H9 (cell line): ENCODE results near the gene NUCB2. TPM values are rescaled to one million over a fixed set of nuclear protein-coding genes. Genes with fewer than 3 reads are reported as not detected.

Experiments used
- DNase-seq: peaks from one replicate; pipeline ENCODE4 v3.0.0-alpha.2; 2017
- H2AFZ ChIP-seq: one replicate; pipeline ENCODE4 v1.6.1; 2013; ENCODE audit warnings: mild to moderate bottlenecking, low read length, control low read depth, moderate library complexity
- H2AK5ac ChIP-seq: 2 replicates; pipeline ENCODE4 v1.6.1; 2013; ENCODE audit warnings: low read length, control low read depth, mixed read lengths; ENCODE audit not compliant: insufficient read length
- H2BK120ac ChIP-seq: one replicate; pipeline ENCODE4 v1.6.1; 2013; ENCODE audit warnings: low read depth, mild to moderate bottlenecking, low read length, control low read depth, inconsistent platforms; ENCODE audit not compliant: poor library complexity, severe bottlenecking
- H2BK12ac ChIP-seq: 2 replicates; pipeline ENCODE4 v1.6.1; 2013; ENCODE audit warnings: low read length, control low read depth, mixed read lengths, low read depth; ENCODE audit not compliant: insufficient read length
- H2BK15ac ChIP-seq: 2 replicates; pipeline ENCODE4 v1.6.1; 2013; ENCODE audit warnings: low read depth, low read length, control low read depth
- H2BK20ac ChIP-seq: one replicate; pipeline ENCODE4 v1.6.1; 2013; ENCODE audit warnings: low read depth, mild to moderate bottlenecking, low read length, control low read depth, inconsistent platforms; ENCODE audit not compliant: poor library complexity, severe bottlenecking
- H2BK5ac ChIP-seq: 2 replicates; pipeline ENCODE4 v1.6.1; 2013; ENCODE audit warnings: low read length, control low read depth, mixed read lengths; ENCODE audit not compliant: insufficient read length
- H3K14ac ChIP-seq: 2 replicates; pipeline ENCODE4 v1.6.1; 2013; ENCODE audit warnings: low read length, control low read depth; ENCODE audit not compliant: insufficient read depth
- H3K18ac ChIP-seq: 2 replicates; pipeline ENCODE4 v1.6.1; 2013; ENCODE audit warnings: low read depth, mild to moderate bottlenecking, mixed read lengths, low read length, control low read depth; ENCODE audit not compliant: insufficient read length
- H3K23ac ChIP-seq: 2 replicates; pipeline ENCODE4 v1.6.1; 2013; ENCODE audit warnings: low read length, control low read depth, mixed read lengths, low read depth; ENCODE audit not compliant: insufficient read length
- H3K23me2 ChIP-seq: 2 replicates; pipeline ENCODE4 v1.6.1; 2013; ENCODE audit warnings: low read depth, mild to moderate bottlenecking, mixed read lengths, low read length, control low read depth; ENCODE audit not compliant: insufficient read length, poor library complexity, severe bottlenecking
- H3K27ac ChIP-seq: 2 replicates; pipeline ENCODE4 v1.5.1; 2013; ENCODE audit warnings: low read length, control low read depth, mixed read lengths, low read depth; ENCODE audit not compliant: insufficient read length
- H3K27me3 ChIP-seq: 2 replicates; pipeline ENCODE4 v1.6.1; 2013; ENCODE audit warnings: low read length, control low read depth, inconsistent platforms; ENCODE audit not compliant: insufficient read depth
- H3K4ac ChIP-seq: 2 replicates; pipeline ENCODE4 v1.6.1; 2013; ENCODE audit warnings: low read depth, mild to moderate bottlenecking, control low read depth, inconsistent platforms, low read length, moderate library complexity
- H3K4me1 ChIP-seq: 2 replicates; pipeline ENCODE4 v1.6.1; 2013; ENCODE audit warnings: low read length, control low read depth, inconsistent platforms; ENCODE audit not compliant: insufficient read depth
- H3K4me2 ChIP-seq: 2 replicates; pipeline ENCODE4 v1.6.1; 2013; ENCODE audit warnings: low read length, control low read depth, mixed read lengths; ENCODE audit not compliant: insufficient read length, insufficient read depth
- H3K56ac ChIP-seq: 2 replicates; pipeline ENCODE4 v1.6.1; 2013; ENCODE audit warnings: low read depth, mild to moderate bottlenecking, mixed read lengths, low read length, control low read depth; ENCODE audit not compliant: insufficient read length
- H3K79me1 ChIP-seq: 2 replicates; pipeline ENCODE4 v1.6.1; 2013; ENCODE audit warnings: low read depth, mild to moderate bottlenecking, moderate library complexity, low read length, control low read depth, inconsistent platforms; ENCODE audit not compliant: insufficient read depth, poor library complexity, severe bottlenecking
- H3K79me2 ChIP-seq: 2 replicates; pipeline ENCODE4 v1.6.1; 2013; ENCODE audit warnings: low read length, control low read depth, inconsistent platforms; ENCODE audit not compliant: insufficient read depth
- H3K9ac ChIP-seq: 2 replicates; pipeline ENCODE4 v1.6.1; 2013; ENCODE audit warnings: low read length, control low read depth, mixed read lengths; ENCODE audit not compliant: insufficient read length; ENCODE audit errors: extremely low read depth
- H3K9me3 ChIP-seq: one replicate; pipeline ENCODE4 v1.6.1; 2013; ENCODE audit warnings: low read depth, low read length, inconsistent platforms; ENCODE audit not compliant: control insufficient read depth
- H3T11ph ChIP-seq: one replicate; pipeline ENCODE4 v1.6.1; 2013; ENCODE audit warnings: mild to moderate bottlenecking, low read length, control low read depth, inconsistent platforms
- H4K20me1 ChIP-seq: one replicate; pipeline ENCODE4 v1.6.1; 2013; ENCODE audit not compliant: control insufficient read depth, insufficient read length, insufficient read depth
- H4K5ac ChIP-seq: 2 replicates; pipeline ENCODE4 v1.6.1; 2013; ENCODE audit warnings: low read depth, mild to moderate bottlenecking, mixed read lengths, low read length, control low read depth; ENCODE audit not compliant: insufficient read length
- H4K8ac ChIP-seq: replicated peaks from 2 replicates; pipeline ENCODE4 v1.6.1; 2013; ENCODE audit warnings: low read length, control low read depth, mixed read lengths, low read depth; ENCODE audit not compliant: insufficient read length
- H4K91ac ChIP-seq: 2 replicates; pipeline ENCODE4 v1.6.1; 2013; ENCODE audit warnings: low read depth, mild to moderate bottlenecking, moderate library complexity, mixed read lengths, low read length, control low read depth; ENCODE audit not compliant: insufficient read length
- H3K27ac Mint-ChIP-seq, 3 experiments: 2 replicates in 2 of 3; 3 replicates in 1 of 3; pipeline ENCODE4 v1.8.0; 2020 to 2021; ENCODE audit warnings: mixed read lengths in 3 of 3, mild to moderate bottlenecking in 1 of 3, moderate library complexity in 1 of 3
- H3K27me3 Mint-ChIP-seq: 2 replicates; pipeline ENCODE4 v1.8.0; 2021; ENCODE audit warnings: low read depth, mild to moderate bottlenecking, moderate library complexity, mixed read lengths
- H3K36me3 Mint-ChIP-seq, 3 experiments: 2 replicates in 2 of 3; 3 replicates in 1 of 3; pipeline ENCODE4 v1.8.0; 2020 to 2021; ENCODE audit warnings: low read depth in 3 of 3, mixed read lengths in 3 of 3; ENCODE audit not compliant: insufficient read depth in 1 of 3
- H3K4me1 Mint-ChIP-seq, 2 experiments: 2 replicates each; pipeline ENCODE4 v1.8.0; 2020; ENCODE audit warnings: mixed read lengths in 2 of 2
- H3K4me3 Mint-ChIP-seq, 2 experiments: 2 replicates in 1 of 2; 3 replicates in 1 of 2; pipeline ENCODE4 v1.8.0; 2020 to 2021; ENCODE audit warnings: mild to moderate bottlenecking in 2 of 2, mixed read lengths in 2 of 2, moderate library complexity in 1 of 2
- H3K9me3 Mint-ChIP-seq, 2 experiments: 2 replicates in 1 of 2; 3 replicates in 1 of 2; pipeline ENCODE4 v1.8.0; 2020; ENCODE audit warnings: mild to moderate bottlenecking in 2 of 2, mixed read lengths in 2 of 2, moderate library complexity in 1 of 2
- CTCF ChIP-seq: fragments of 200-600 bp; sonication (generic); conservative IDR thresholded peaks from 3 replicates; pipeline ENCODE4 v1.8.0; 2021; ENCODE audit warnings: antibody characterized with exemption, mild to moderate bottlenecking
- WGBS: extraction: QIAGEN DNeasy Blood & Tissue Kit; methylation state at CpG from one replicate; pipeline ENCODE4 v1.1.7; 2013; ENCODE audit warnings: missing lambda C conversion rate, low lambda C conversion rate, mixed read lengths; ENCODE audit not compliant: insufficient read length; ENCODE audit errors: extremely low coverage; 5-methylcytosine and 5-hydroxymethylcytosine counted together
- total RNA-seq: library from RNA; stranded (reverse); gene quantifications from 2 replicates; pipeline ENCODE4 v1.2.1, GENCODE V29; 2021

The NUCB2 gene
- total RNA-seq, 1 experiment from 2014 or later, result 29.1 TPM

GRCh38 chr11:17379383-17380180, 103.0 kb downstream of the NUCB2 start:
- Histone ChIP-seq H4K91ac (no peak overlapping the region), H3K4me2 (no peak overlapping the region), H2AK5ac (no peak overlapping the region), H4K8ac (no peak overlapping the region), H3K4ac (no peak overlapping the region), H2BK12ac (no peak overlapping the region), H3K56ac (no peak overlapping the region), H3K14ac (no peak overlapping the region), H3K79me2 (no peaks in the 10 kb centered on the region), H3K9ac (no peak overlapping the region), H2BK20ac (no peak overlapping the region), H3K23ac (no peak overlapping the region), H4K20me1 (no peaks in the 10 kb centered on the region), H2BK15ac (no peak overlapping the region), H2BK5ac (no peak overlapping the region), H3T11ph (no peak overlapping the region), H3K27me3 (no peaks in the 10 kb centered on the region), H3K4me1 (no peaks in the 10 kb centered on the region), H4K5ac (no peak overlapping the region), H2AFZ (no peak overlapping the region), H3K18ac (no peak overlapping the region), H3K79me1 (no peaks in the 10 kb centered on the region), H3K23me2 (no peaks in the 10 kb centered on the region), H2BK120ac (no peak overlapping the region), H3K27ac (no peak overlapping the region), H3K9me3 (peaks cover 19% of the 10 kb centered on the region)
- TF ChIP-seq CTCF, result no peak
- peaks cover 4 to 13% (median 8%) of the 10 kb centered on the region in 3 experiments for H3K36me3 Mint-ChIP-seq
- H3K27me3 Mint-ChIP-seq, result peaks cover 4% of the 10 kb centered on the region; the same call in 1 of the 2 replicates
- H3K4me1 Mint-ChIP-seq, result peaks cover 3 to 5% of the 10 kb centered on the region in 2 experiments; a peak in 3 of 4 replicates
- peaks cover 13 to 20% of the 10 kb centered on the region in 2 experiments; a peak in 4 of 5 replicates for H3K9me3 Mint-ChIP-seq
- H3K4me3 Mint-ChIP-seq, result no peak overlapping the region
- H3K27ac Mint-ChIP-seq, result no peak overlapping the region
- no CpG with 5 or more reads among the region's 7 CpGs for WGBS
- no peak for DNase-seq
